Vagina (tissue), 2 donors: ENCODE measurements around the gene HSPB6. TPM values are rescaled to one million over a fixed set of nuclear protein-coding genes. Genes with fewer than 3 reads are reported as not detected.

ENCODE experiments used
- DNase-seq, 2 donors: peaks; one replicate each; pipeline ENCODE4 v3.0.0-alpha.2; 2017; ENCODE audit errors: extremely low spot score in 2 of 2
- H3K27ac ChIP-seq: fragments of 200-600 bp; sonication (generic); one replicate; pipeline ENCODE4 v1.5.1; 2019
- H3K27me3 ChIP-seq: fragments of 200-600 bp; sonication (generic); one replicate; pipeline ENCODE4 v1.5.1; 2019
- H3K36me3 ChIP-seq, 2 donors: fragments of 200-600 bp; sonication (generic); one replicate each; pipeline ENCODE4 v1.5.1; 2017 to 2019
- H3K4me1 ChIP-seq: fragments of 200-600 bp; sonication (generic); one replicate; pipeline ENCODE4 v1.5.1; 2019
- H3K4me3 ChIP-seq, 2 donors: fragments of 200-600 bp; sonication (generic); 1 replicate in 1 of 2; 2 replicates in 1 of 2; pipeline ENCODE4 v1.5.1; 2016 to 2019
- H3K9me3 ChIP-seq: fragments of 200-600 bp; sonication (generic); one replicate; pipeline ENCODE4 v1.5.1; 2019
- CTCF ChIP-seq, 3 experiments: fragments of 450-650 bp in 2 of 3; fragments of 200-600 bp in 1 of 3; sonication (generic) in 1 of 3; IDR thresholded peaks; one replicate each; pipeline ENCODE4 v1.5.1; 2017 to 2019; ENCODE audit warnings: antibody characterized with exemption in 3 of 3, mild to moderate bottlenecking in 2 of 3, moderate library complexity in 2 of 3
- POLR2A ChIP-seq, 2 donors: fragments of 450-650 bp; IDR thresholded peaks; one replicate each; pipeline ENCODE4 v1.6.1; 2017; ENCODE audit warnings: antibody characterized with exemption in 2 of 2, mild to moderate bottlenecking in 2 of 2, moderate library complexity in 2 of 2
- POLR2AphosphoS5 ChIP-seq, 2 donors: sonication (generic); formaldehyde crosslinking; IDR thresholded peaks; one replicate each; pipeline ENCODE4 v1.9.0; 2017; ENCODE audit warnings: antibody characterized with exemption in 2 of 2, mild to moderate bottlenecking in 2 of 2, low read depth in 1 of 2; ENCODE audit not compliant: insufficient read depth in 1 of 2
- intact Hi-C: fragments of 100-400 bp; cut with DNase I; formaldehyde crosslinking; loops from one replicate; pipeline ENCODE4 v1.15.1; 2023
- total RNA-seq: library from RNA; depleted of rRNA; stranded (reverse); fragments of >200 nt; gene quantifications from one replicate; pipeline ENCODE4 v1.2.3, GENCODE V29; 2016

Gene HSPB6
- total RNA-seq, 1 donor from 2014 or later, result 238 TPM

GRCh38 chr19:35791814-35792279 is 35.0 kb upstream of the HSPB6 start:
- intact Hi-C loops, result no loop called here
- H3K4me1 ChIP-seq, result no peaks in the 10 kb centered on the region
- no peak overlapping the region for H3K27ac ChIP-seq
- no peaks in the 10 kb centered on the region for H3K36me3 ChIP-seq
- no peaks in the 10 kb centered on the region for H3K27me3 ChIP-seq
- no peak for DNase-seq
- H3K4me3 ChIP-seq, result no peak overlapping the region
- no peaks in the 10 kb centered on the region for H3K9me3 ChIP-seq
- TF ChIP-seq POLR2A (IDR thresholded peaks at IDR 0.05) (no peak), CTCF (IDR thresholded peaks at IDR 0.05) (no peak), POLR2AphosphoS5 (IDR thresholded peaks at IDR 0.05; ENCODE audit: insufficient read depth in 1 of 2, low read depth in 1 of 2) (no peak)

GRCh38 chr19:35790981-35791813 is 34.4 kb upstream of the HSPB6 start:
- Histone ChIP-seq H3K27ac (no peak overlapping the region), H3K4me1 (no peaks in the 10 kb centered on the region), H3K9me3 (no peaks in the 10 kb centered on the region), H3K36me3 (no peaks in the 10 kb centered on the region), H3K27me3 (no peaks in the 10 kb centered on the region), H3K4me3 (no peak overlapping the region)
- intact Hi-C loops, result no loop called here
- no peak for TF ChIP-seq POLR2AphosphoS5 (IDR thresholded peaks at IDR 0.05; ENCODE audit: insufficient read depth in 1 of 2, low read depth in 1 of 2)
- TF ChIP-seq CTCF (IDR thresholded peaks at IDR 0.05), result no peak
- TF ChIP-seq POLR2A (IDR thresholded peaks at IDR 0.05), result no peak
- DNase-seq, result no peak

GRCh38 chr19:35789978-35790944 is 33.4 kb upstream of the HSPB6 start:
- Histone ChIP-seq H3K27me3 (no peaks in the 10 kb centered on the region), H3K9me3 (no peaks in the 10 kb centered on the region), H3K4me1 (no peaks in the 10 kb centered on the region), H3K4me3 (no peak overlapping the region), H3K36me3 (no peaks in the 10 kb centered on the region), H3K27ac (no peak overlapping the region)
- intact Hi-C loops, result no loop called here
- DNase-seq, result no peak
- no peak for TF ChIP-seq POLR2A (IDR thresholded peaks at IDR 0.05)

GRCh38 chr19:35789195-35789977 is 32.6 kb upstream of the HSPB6 start:
- intact Hi-C loops, result no loop called here
- TF ChIP-seq POLR2AphosphoS5 (IDR thresholded peaks at IDR 0.05; ENCODE audit: insufficient read depth in 1 of 2, low read depth in 1 of 2), result no peak
- Histone ChIP-seq H3K4me1 (no peaks in the 10 kb centered on the region), H3K27me3 (no peaks in the 10 kb centered on the region), H3K27ac (no peak overlapping the region), H3K9me3 (no peaks in the 10 kb centered on the region), H3K36me3 (no peaks in the 10 kb centered on the region), H3K4me3 (no peak overlapping the region)
- DNase-seq, result no peak

- Histone ChIP-seq H3K36me3 (no peaks in the 10 kb centered on the region), H3K9me3 (no peaks in the 10 kb centered on the region), H3K4me3 (no peak overlapping the region), H3K27me3 (no peaks in the 10 kb centered on the region), H3K27ac (no peak overlapping the region), H3K4me1 (no peaks in the 10 kb centered on the region)
- intact Hi-C loops, result no loop called here
- no peak for TF ChIP-seq CTCF (IDR thresholded peaks at IDR 0.05)
- DNase-seq, result no peak
These were observed 31.6 kb upstream of the HSPB6 start for GRCh38 chr19:35788205-35788960.
